ENCODE data around the gene TM4SF5. TPM values are rescaled to one million over a fixed set of nuclear protein-coding genes. Genes with fewer than 3 reads are reported as not detected.

TM4SF5 gene, protein sequence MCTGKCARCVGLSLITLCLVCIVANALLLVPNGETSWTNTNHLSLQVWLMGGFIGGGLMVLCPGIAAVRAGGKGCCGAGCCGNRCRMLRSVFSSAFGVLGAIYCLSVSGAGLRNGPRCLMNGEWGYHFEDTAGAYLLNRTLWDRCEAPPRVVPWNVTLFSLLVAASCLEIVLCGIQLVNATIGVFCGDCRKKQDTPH
- total RNA-seq, result not detected in 2 replicates

DNA sequence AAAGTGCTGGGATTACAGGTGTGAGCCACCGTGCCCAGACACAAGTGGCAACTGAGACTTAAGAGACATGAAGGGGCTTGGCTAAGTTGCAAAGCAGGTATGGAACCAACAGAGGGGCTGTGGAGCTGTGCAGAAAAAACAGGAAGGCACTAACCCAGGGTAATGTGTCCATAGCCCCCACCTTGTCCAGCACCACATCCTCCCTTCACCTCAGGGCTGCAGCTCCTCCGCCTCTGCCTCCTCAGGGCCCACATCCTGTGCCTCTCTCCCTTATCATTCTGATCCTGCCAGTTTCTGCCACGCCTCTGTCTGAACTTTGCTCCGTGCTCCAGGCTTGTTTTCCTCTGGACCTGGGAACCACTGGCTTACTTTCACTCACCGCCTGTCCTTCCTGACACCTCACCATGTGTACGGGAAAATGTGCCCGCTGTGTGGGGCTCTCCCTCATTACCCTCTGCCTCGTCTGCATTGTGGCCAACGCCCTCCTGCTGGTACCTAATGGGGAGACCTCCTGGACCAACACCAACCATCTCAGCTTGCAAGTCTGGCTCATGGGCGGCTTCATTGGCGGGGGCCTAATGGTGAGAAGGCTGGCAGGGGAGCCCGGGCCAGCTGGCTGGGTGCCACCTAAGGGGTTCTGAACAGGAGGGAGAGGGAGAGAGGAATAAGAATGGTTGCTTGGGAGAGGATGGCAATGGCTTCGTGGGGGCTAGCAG, at the start of gene TM4SF5:
TSS of gene TM4SF5 (plus strand) at position 368 of the 716 bp plus-strand sequence. CDS start at position 405, 37 bp downstream.
- TF ChIP-seq, protein P1, sequence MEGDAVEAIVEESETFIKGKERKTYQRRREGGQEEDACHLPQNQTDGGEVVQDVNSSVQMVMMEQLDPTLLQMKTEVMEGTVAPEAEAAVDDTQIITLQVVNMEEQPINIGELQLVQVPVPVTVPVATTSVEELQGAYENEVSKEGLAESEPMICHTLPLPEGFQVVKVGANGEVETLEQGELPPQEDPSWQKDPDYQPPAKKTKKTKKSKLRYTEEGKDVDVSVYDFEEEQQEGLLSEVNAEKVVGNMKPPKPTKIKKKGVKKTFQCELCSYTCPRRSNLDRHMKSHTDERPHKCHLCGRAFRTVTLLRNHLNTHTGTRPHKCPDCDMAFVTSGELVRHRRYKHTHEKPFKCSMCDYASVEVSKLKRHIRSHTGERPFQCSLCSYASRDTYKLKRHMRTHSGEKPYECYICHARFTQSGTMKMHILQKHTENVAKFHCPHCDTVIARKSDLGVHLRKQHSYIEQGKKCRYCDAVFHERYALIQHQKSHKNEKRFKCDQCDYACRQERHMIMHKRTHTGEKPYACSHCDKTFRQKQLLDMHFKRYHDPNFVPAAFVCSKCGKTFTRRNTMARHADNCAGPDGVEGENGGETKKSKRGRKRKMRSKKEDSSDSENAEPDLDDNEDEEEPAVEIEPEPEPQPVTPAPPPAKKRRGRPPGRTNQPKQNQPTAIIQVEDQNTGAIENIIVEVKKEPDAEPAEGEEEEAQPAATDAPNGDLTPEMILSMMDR (IDR thresholded peaks at IDR 0.05; ENCODE audit: insufficient read depth, low read depth, low read length), result no peak
- DNase-seq (ENCODE audit: low read depth), result no peak
- H3K4me3 ChIP-seq (ENCODE audit: low read depth, low read length), result no peak within 1 kb of the TSS

DNA sequence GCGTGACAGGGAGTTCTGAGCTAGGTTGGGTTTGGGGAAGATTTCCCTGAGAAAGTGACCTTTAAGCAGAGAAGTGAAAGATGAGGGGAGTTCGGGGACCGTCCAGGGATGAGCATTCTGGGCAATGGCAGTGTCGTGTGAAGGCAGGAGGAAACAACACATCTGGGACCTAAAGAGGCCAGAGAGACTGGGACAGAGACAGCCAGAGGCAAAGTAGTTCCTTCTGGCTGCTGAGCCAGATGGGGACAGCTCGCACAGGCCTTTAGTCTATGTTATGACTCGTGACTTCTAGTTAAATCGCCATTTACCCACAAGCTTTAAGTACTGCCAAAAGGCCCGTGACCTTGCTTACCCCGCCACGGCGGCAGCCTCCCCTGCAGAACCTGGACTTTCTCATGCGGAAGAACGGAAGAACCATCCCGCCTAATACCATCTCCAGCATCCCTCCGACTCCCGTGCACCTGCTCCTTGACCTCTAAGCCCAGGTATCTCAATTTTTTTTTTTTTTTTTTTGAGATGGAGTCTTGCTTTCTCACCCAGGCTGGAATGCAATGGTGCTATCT, 48.9 kb upstream of the TM4SF5 start:
- TF ChIP-seq, protein P1 (IDR thresholded peaks at IDR 0.05; ENCODE audit: insufficient read depth, low read depth, low read length), result no peak
- no peak for DNase-seq (ENCODE audit: low read depth)

DNA sequence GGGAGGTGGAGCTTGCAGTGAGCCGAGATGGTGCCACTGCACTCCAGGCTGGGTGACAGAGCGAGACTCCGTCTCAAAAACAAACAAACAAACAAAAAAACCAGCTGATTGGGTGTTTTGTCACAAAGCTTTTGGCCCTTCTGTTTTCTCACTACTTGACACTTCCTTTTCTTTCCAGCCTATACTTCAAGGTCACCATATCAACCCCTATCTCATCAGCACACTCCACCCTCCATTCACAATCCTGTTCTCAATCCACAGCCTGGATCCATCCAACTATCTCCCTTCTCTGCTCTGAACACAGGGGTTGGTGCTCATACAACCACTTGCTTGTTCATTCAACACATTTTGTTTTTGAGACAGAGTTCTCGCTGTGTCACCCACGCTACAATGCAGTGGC, 47.0 kb upstream of the TM4SF5 start:
- TF ChIP-seq, protein P1 (IDR thresholded peaks at IDR 0.05; ENCODE audit: insufficient read depth, low read depth, low read length), result no peak
- no peak for DNase-seq (ENCODE audit: low read depth)
- no peak overlapping the region for H3K4me3 ChIP-seq (ENCODE audit: low read depth, low read length)

More for the DNA sequence above, 48.9 kb upstream of the TM4SF5 start:
- H3K4me3 ChIP-seq (ENCODE audit: low read depth, low read length), result no peak overlapping the region

DNA sequence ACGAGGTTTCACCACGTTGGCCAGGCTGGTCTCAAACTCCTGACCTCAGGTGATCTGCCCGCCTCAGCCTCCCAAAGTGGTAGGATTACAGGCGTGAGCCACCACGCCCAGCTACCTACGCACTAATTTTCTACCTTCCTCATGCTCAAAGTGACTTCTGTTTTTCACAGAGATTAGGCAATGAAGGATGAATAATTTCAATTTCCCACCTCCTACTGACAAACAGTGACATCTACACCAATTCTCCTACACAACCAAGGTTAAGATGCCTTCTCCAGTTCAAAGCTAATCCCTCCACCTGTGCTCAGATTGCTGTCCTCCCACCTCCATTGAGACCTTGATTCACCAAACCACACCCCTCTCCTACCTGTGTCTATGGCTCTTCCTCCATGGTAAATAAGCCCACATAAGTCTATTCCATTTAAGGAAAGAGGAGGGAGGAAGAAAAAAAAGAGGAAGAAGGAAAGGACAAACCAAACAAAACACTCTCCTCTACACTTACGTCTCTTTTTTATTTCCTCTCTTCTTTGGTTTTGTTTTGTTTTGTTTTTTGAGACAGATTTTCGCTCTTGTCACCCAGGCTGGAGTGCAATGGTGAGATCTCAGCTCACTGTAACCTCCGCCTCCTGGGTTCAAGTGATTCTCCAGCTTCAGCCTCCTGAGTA, 45.9 kb upstream of the TM4SF5 start:
- H3K4me3 ChIP-seq (ENCODE audit: low read depth, low read length), result no peak overlapping the region
- TF ChIP-seq, protein P1 (IDR thresholded peaks at IDR 0.05; ENCODE audit: insufficient read depth, low read depth, low read length), result no peak
- no peak for DNase-seq (ENCODE audit: low read depth)

DNA sequence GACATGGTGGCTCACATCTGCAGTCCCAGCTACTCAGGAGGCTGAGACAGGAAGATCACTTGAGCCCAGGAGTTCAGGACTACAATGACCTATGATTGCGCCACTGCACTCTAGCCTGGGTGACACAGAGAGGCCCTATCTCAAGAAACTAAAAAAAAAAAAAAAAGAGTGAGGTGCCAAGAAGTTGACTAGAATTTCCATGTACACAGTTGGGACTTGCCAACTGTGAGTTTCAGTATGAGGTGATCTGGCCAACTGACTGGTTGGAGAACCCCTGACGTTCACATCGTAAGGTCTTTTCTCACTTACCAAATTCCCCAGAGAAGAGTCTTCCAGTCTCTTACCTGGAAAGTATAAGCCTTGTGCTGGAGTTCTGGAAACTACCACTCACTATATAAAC, 43.6 kb upstream of the TM4SF5 start:
- DNase-seq (ENCODE audit: low read depth), result no peak
- TF ChIP-seq, protein P1 (IDR thresholded peaks at IDR 0.05; ENCODE audit: insufficient read depth, low read depth, low read length), result no peak
- H3K4me3 ChIP-seq (ENCODE audit: low read depth, low read length), result no peak overlapping the region

DNA sequence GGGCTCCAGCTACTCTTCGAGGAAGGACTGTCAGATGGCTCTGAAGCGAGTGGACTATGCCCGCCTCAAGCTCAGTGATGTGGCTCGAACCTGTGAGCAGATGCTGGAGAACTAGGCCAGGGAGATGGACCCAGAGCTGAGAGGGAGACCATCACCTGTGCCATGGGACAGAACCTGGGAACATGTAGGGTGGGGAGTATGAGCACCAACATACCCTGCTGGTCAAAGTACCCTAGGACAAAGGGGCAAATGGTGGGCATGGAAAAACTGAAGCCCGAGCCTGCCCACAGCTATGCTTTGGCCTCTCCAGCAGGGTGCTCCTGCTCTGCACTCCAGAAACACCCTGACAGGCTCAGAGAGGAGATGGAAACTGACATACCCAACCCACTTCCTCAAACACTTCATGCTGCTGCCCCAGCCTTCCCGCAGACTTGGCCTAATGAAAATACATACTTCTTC, 38.6 kb upstream of the TM4SF5 start:
- no peak for DNase-seq (ENCODE audit: low read depth)
- TF ChIP-seq, protein P1 (IDR thresholded peaks at IDR 0.05; ENCODE audit: insufficient read depth, low read depth, low read length), result no peak
- no peak overlapping the region for H3K4me3 ChIP-seq (ENCODE audit: low read depth, low read length)
